ENCODE results near the gene RDH13.

Gene RDH13

DNA sequence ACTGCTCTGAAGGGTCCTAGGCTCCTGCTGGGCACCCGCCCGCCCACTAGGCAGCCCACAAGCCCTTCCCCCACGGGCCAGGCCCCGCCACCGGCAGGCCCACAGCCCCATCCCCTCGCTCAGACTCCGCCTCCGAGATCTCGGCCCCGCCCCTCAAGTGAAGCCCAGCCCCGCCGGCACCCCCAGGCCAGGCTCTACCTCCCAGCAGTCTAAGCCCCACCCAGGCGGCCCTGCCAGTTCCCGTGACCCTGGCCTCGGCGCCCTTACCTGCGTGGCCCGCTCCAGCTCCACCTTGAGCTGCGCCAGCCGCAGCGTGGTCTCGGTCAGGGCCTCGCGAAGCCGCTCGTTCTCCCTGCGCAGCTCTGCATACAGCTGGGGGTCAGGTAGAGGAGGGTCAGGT, 29.0 kb upstream of the RDH13 start:
- DNase-seq (ENCODE audit: low read depth): no peak

DNA sequence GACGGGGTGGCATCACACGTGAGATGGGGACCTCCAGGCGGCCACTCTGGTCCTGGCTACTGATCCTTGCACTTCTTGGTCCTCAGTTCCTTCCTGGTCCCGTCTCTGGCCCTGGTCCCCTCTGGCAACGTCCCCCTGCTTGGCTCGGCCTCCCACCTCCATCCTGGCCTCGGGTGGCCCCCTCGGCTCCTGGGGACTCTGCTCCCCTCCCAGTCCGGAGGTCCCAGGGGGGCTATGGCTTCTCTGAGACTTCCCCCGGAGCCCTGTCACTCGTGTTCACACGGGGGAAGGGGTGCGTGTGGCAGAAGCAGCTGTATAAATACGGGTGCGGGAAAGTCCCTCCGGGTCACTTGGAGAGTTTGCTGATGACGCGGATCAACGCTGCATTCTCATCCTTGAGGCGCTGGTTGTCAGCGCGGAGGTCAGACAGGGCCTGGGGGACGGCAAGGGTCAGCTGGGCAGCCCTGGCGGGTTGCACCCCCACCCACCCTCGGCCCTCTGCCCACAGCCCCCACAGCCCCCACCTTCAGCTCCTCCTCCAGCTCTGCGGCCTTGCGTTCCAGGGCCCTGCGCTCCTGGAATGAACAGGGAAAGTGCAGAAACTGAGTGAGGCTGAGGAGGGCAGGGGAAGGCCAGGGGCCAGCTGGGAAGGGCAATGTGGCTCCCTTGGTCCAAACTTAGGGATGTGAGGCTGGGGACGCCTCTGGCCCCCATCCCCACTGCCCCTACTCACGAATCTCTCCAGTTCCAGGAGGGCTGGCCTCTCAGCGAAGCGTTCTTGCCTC, 28.4 kb upstream of the RDH13 start:
- DNase-seq (ENCODE audit: low read depth): no peak

DNA sequence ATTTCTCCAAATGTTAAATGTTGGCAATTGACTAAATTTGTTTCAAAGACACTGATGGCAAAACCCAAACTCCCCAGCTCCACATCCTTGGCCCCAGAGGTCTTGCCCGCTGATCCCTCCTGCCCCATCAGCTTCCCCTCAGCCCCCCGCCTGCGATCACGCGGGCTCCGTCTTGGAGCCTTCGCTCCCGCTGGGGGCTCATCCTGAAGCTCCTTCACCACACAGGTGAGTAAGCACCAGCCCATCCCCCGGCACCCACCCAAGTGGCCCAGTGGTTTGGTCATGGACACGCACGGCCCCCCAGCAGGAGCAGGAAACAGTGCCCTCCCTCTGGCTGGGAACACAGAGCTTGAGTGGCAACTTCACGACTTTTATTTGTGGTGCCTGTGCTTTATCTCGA, 27.6 kb upstream of the RDH13 start:
- no peak for DNase-seq (ENCODE audit: low read depth)

DNA sequence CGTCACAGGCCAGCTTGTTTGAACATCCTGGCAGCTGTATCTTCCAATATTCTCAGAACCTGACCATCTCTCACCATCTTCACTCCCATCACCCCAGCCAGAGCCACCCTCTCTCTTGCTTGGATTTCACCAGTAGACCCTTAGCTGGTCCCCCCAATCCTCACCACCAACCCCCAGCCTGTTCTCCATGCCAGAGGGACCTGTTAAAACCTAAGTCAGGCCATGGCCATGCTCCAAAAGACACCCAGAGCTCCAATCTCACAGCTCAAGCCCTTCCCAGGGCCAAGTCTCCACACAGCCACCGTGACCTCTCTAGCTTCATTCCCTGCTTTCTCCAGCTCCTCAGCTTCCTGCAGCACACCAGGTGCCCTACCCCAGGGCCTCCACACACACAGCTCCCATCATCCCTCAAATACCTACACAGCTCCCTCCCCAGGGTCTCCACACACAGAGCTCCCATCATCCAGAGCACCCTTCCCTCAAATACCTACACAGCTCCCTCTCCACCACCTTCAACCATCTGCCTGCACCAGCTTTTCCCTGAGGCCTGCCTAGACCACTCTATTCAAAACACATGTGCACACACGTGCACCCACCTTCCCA, 26.5 kb upstream of the RDH13 start:
- no peak for DNase-seq (ENCODE audit: low read depth)

DNA sequence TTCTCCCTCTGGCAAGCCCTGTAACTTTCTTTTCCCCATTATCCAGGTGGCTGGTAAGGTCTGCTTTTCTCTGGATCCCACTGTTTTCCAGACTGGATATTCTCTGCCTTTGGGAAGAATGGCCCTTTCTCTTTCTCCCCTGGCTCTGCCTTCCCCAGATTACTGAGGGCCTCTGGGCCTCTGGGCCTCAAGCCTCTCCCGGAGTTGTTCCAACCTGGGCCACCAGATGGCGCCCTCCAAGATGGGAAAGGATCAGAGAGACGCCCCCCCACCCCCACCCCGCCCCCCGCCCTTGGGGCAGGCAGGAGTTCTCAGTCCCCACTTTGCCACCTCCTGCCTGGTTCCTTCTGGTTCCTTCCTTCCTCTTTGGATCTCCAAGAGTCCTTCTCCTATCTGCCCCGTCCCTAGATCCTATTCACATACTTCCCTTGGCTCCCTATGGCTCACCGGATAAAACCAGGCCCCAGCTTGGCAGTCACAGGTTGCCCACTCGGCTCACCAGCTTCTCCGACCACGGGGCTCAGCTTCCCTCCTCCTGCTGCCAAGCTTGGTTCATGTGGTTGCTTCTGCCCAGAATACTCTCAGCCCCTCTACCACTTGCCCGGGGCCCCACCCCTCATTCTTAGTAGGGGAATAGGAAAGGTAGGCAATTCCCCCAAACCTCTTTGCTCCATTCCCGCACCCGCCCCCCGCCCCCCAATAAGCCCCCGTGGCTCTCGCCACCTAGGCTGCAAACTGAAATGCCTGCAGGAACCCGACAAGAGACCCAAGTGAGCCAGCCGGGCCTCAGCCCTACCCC, 25.8 kb upstream of the RDH13 start:
- peak; percentile 53 for DNase-seq (ENCODE audit: low read depth)

DNA sequence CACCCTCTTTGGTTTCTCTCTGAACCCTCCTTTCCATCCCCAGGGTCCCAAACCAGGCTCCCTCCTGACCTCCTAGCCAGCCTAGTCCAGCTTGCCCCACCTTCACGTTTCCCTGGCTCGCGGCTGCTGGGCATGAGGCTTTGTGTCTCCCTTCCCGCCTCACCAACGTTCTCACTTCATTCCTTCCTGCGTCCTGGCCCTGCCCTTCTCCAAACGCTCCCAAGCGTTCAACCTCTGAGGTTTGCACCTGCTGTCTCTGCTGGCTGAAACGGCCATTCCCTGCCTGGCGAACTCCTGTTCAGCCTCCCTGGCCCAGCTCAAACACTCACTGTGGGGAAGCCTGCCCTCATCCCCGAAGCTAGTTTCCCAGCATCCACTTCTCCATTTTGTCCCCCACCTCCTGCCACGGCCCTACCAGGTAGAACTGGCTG, 25.1 kb upstream of the RDH13 start:
- DNase-seq (ENCODE audit: low read depth): no peak

DNA sequence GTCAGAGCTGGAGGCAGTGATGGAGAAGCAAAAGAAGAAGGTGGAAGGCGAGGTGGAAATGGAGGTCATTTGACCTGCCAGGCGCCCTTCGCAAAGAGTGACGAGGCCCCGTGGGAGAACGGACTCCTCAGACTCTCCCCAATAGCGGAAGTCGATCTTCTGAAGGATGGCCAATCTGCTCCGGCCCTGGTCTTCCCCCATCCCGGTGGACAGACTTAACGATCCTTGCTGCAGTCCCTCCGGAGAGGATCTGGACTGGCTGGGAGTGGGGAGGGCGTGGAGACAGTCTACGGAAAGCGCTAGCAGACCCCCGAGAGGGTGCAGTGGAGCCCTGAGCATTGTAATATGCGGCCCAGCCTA, 24.6 kb upstream of the RDH13 start:
- DNase-seq (ENCODE audit: low read depth): no peak

DNA sequence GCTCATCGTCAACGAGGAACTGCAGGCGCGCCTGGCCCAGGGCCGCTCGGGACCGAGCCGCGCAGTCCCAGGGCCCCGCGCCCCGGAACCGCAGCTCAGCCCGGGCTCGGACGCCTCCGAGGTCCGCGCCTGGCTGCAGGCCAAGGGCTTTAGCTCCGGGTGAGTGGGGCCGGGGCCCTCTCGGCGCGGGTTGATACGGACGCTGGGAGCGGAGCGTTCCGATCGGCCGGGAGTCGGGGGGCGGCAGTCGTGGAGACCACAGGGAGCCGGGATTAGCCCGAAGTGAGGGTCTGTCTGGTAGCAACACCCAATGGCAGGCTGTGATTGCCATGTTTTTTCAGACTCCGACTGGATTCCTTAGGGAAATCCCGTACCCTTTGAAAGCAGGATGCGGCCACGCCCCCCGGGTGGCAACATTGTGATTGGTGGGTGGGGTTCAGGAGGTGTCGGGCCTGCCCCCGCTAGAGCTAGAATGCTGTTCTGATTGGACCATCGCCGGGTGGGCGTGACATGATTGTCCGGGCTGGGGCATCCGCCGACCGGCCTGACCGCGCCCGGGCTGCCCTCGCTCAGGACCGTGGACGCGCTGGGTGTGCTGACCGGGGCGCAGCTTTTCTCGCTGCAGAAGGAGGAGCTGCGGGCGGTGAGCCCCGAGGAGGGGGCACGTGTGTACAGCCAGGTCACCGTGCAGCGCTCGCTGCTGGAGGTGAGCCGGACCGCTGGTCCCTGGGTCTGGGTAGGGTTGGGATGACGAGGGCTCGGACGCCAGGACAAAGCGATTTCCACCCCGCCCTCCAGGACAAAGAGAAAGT, 24.0 kb upstream of the RDH13 start:
- no peak for DNase-seq (ENCODE audit: low read depth)

DNA sequence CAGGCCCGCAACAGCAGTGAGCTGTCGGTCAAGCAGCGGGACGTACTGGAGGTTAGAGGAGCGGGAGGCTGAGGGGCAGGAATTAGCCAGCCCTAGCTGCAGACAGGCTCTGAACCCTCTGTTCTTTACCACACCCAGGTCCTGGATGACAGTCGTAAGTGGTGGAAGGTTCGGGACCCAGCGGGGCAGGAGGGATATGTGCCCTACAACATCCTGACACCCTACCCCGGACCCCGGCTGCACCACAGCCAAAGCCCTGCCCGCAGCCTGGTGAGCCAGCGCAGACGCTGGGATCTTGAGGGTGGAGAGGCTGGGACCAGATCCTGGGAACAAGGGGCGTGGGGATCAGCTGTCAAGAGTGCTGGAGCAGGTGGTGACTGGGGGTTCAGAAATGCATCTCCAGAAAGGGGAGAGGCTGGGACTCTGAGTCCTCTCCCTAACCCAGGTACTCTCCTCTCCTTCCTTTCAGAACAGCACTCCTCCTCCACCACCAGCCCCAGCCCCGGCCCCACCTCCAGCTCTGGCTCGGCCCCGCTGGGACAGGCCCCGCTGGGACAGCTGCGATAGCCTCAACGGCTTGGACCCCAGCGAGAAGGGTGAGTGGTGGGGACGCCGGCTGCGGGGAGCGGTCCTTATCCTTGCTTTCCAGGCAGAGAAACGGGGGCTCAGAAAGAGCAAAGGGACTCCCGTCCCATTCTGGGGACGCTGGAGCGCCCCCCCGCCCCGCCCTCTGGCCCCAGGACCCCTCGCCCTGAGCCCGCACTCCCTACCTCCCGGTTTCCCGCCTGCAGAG, 23.2 kb upstream of the RDH13 start:
- DNase-seq (ENCODE audit: low read depth): no peak

DNA sequence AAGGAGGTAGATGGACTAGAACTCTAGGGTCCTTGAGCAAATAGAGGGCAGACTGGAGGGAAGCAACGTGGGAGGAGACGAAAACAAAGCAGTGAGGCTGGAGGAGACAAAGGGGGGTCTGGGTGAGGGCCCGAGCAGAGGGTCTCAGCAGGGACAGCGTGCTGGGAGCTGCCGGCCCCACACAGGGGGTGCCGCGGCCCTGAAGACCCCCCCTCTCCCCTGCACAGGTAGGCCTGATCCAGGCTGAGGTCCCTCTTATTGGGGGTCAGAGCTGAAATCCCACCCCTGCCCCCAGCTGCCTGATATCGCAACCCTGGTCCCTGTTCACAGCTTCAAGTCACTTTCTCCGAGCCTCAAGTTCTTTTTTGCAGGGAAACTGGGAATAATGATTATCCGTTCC, 21.5 kb upstream of the RDH13 start:
- no peak for DNase-seq (ENCODE audit: low read depth)

DNA sequence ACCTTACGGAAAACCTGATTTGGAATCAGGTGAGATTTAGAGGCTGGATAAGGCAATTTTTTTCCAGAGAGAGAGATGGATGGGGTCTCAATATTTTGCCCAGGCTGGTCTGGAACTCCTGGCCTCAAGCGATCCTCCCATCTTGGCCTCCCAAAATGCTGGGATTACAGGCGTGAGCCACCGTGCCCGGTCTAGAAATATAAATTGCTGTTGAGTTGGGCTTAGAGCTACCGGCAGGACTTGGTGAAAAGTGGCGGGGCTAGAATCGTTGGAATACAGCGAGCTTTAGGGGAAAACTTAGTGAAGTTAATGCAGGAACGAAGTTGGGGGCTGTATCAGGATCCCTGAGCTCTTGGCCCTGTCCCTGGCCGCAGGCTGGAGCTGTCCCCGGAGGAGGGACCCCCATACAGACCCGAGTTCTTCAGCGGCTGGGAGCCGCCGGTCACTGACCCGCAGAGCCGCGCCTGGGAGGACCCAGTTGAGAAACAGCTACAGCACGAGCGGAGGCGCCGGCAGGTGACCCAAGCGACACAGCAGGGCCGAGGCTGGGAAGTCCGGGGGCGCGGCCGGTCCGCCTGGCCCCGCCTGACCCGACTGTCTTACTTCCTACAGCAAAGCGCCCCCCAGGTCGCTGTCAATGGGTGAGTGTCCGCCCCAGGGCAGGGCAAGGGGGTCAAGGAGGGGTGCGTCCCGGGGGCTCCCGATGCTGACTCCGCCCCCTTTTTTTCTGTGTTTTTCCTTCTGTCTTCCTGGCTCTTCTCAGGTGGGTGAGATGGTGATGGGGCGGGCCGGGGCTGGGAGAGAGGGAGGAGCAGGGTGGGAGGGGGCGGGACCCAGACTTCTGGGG, 20.3 kb upstream of the RDH13 start:
- no peak for DNase-seq (ENCODE audit: low read depth)

DNA sequence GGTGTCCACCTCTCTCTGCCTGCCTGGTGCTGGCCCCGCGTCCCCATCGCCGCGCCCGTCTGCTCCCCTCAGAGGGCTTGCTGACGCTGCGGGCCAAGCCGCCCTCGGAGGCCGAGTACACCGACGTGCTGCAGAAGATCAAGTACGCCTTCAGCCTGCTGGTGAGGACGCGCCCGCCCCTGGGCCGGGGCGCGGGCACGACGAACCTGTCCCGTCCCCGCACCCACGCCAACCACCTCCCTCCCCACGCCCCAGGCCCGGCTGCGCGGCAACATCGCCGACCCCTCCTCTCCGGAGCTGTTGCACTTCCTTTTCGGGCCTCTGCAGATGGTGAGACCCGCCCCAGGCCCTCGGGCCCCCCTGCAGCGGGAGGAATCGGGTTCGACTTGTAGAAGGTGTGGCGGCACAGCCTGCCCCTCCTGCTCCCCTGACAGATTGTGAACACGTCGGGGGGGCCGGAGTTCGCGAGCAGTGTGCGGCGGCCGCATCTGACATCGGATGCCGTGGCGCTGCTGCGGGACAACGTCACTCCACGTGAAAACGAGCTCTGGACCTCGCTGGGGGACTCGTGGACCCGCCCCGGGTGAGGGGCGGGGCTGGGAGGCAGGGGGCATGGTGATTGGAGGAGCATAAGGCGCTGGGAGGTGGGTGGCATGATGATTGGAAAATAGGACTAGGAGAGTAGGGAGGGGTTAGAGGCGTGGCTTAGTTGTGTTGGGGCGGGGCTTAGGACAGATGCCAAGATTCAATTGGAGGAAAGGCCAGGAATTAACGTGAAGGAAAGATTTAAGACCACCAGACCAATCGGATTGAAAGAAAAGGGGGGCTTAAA, 19.3 kb upstream of the RDH13 start:
- DNase-seq (ENCODE audit: low read depth): no peak

DNA sequence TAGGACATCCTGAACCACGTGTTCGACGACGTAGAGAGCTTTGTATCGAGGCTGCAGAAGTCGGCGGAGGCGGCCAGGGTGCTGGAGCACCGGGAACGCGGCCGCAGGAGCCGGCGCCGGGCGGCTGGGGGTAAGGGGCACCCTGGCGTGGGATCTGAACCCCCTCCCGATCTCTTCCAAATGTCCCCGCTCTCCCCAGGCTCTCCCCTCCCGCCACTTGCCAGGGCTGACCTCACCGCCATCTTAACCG, 18.7 kb upstream of the RDH13 start:
- DNase-seq (ENCODE audit: low read depth): no peak

DNA sequence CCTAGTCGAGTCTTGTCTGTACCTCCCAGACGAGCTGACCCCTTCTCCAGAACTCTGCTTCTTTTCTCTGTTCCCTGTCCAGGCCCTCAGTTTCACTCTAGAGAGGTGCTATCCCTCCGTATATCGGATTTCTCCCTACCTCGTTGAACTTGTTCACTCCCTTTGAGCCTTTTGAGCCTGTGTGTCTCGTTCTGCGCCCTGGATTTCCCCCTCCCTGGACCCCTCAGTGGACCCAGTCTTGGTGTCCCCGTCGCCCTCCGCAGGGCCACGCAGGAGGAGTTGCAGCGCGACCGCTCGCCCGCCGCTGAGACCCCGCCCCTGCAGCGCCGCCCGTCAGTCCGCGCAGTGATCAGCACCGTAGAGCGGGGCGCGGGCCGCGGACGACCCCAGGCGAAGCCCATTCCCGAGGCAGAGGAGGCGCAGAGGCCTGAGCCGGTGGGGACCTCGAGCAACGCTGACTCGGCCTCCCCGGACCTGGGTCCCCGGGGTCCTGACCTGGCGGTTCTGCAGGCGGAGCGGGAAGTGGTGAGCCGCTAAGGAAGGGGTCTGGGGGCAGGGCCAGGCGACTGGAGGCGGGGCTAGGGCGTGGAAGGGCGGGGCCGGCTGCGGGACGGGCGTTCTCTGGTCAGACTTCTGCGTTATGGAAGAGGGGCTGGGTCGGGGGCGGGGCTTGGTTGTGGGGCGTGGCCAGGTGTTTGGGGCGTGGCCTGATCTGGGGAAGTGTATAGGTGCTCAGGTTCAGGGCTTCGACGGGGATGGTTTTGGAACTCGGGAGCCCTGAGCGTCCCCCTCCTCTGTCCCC, 18.2 kb upstream of the RDH13 start:
- peak; percentile 77 for DNase-seq (ENCODE audit: low read depth)

DNA sequence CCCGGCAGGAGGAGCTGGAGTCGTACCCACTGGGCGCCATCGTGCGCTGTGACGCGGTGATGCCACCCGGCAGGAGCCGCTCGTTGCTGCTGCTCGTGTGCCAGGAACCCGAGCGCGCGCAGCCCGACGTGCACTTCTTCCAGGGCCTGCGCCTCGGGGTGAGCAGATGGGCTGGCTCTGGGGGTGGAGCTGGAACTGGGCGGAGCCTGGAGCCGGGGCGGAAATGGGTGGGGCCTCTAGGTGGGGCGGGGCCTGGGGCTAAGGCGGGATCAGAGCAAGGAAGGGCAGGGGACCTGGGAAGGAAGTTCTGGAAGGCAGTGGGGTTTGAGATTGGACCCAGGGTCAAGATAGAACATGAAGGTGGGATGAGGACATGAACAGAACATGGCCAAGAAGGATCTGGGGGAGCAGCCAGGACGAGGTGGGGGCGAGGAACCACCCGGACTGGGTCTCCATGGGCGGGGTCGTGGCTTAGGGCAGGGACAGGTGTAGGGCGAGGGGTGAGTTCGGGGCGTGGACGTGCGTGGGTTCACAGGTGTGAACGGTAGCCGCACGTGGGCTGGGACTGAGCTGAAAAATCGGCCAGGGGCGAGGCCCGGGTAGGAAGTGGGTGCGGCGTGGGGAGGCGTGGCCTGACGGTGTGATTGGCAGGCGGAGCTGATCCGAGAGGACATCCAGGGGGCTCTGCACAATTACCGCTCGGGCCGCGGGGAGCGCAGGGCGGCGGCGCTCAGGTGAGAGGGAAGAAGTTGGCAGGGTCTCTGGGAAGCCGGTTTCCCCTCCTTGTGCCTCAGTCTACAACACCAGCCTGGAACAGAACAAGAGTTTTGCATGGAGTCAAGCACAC, 17.4 kb upstream of the RDH13 start:
- peak; percentile 32 for DNase-seq (ENCODE audit: low read depth)

DNA sequence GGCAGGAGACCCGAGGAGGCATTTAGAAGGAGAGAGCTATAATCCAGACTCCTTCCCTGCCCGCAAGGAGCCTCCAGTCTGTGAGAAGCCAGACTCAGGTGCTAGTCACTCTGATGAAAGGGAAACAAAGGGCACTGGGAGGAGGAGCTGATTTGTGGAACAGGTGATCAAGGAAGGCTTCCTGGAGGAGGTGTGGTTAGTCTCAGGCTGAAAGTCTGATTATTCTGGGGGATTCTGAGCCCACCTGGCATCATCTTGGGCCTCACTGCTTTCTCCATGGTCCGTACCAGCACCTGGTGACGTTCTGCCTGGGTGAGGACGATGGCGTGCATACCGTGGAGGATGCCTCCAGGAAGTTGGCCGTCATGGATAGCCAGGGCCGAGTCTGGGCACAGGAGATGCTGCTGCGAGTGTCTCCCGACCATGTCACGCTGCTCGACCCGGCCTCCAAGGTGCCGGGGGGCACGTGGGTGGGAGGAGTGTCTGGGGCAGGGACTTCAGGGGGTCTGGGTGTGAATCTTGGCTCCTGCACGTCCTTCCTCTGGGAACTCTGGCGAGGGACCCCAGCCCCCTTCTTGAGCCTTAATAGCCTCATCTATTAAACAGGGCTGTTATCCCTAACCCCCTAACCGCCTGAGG, 16.6 kb upstream of the RDH13 start:
- DNase-seq (ENCODE audit: low read depth): no peak

DNA sequence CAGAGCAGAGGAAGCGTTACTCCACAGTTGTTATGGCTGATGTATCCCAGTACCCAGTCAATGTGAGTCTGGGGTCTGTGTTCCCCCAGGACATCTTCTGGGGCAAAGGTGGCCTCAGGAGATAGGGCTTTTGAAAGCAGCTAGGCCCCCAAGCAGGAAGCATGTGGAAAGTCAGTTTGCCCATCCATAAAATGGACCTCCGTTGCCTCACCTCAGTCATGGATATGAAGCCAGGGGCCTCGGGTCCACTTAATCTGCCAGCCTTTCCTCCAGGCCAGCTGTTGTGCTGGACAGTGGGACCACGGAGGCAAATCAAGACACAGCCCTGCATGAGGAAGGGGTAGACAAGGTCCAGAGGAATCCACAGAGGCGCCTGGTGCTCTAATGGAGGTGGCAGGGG, 16.0 kb upstream of the RDH13 start:
- no peak for DNase-seq (ENCODE audit: low read depth)

DNA sequence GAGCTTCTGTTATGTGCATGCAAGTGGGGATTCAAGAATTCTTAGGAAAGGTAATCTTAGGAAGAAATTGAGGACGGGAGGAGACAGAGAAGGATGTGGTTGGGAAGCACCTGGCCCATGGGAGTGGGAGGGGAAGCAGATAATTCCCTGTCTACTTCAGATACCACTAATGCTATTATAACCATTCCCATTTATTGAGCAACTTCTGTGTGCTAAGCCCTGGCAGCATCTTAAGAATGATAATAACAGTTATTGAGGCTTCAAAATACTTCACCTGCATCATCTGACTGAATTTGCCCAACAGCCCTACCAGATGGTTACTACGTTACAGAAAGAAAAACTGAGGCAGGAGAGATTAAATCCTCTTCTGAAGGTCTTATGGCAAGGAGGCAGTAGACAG, 14.2 kb upstream of the RDH13 start:
- no peak for DNase-seq (ENCODE audit: low read depth)

All from activated T-helper 1 cell treated with Interleukin-2 at 50 U/mL for 16 hours (primary cell).